DOHH2 (cell line): ENCODE results near the gene SH2D6.

Experiments
- H3F3A ChIP-seq: fragments of 200-600 bp; sonication (generic), shearing (Covaris generic); 2 replicates; pipeline ENCODE4 v1.6.0; 2016; ENCODE audit warnings: antibody characterized with exemption, mild to moderate bottlenecking; ENCODE audit not compliant: control insufficient read depth, insufficient read depth
- H3K27ac ChIP-seq: fragments of 200-600 bp; sonication (generic); 2 replicates; pipeline ENCODE4 v1.5.1; 2014; ENCODE audit warnings: low read depth, mild to moderate bottlenecking, low read length, moderate library complexity
- H3K27me3 ChIP-seq: fragments of 200-600 bp; sonication (generic); 2 replicates; pipeline ENCODE4 v1.6.1; 2014; ENCODE audit warnings: mild to moderate bottlenecking, low read length, mixed read lengths; ENCODE audit not compliant: control insufficient read depth
- H3K36me3 ChIP-seq: fragments of 200-600 bp; sonication (generic); 2 replicates; pipeline ENCODE4 v1.6.1; 2014; ENCODE audit warnings: mild to moderate bottlenecking, low read length, moderate library complexity, mixed read lengths; ENCODE audit not compliant: control insufficient read depth
- H3K4me1 ChIP-seq: fragments of 200-600 bp; sonication (generic); 2 replicates; pipeline ENCODE4 v1.6.1; 2014; ENCODE audit warnings: mild to moderate bottlenecking, low read length, mixed read lengths; ENCODE audit not compliant: control insufficient read depth
- H3K4me2 ChIP-seq: fragments of 200-600 bp; sonication (generic); 2 replicates; pipeline ENCODE4 v1.6.0; 2014; ENCODE audit warnings: mild to moderate bottlenecking, low read length, moderate library complexity
- H3K4me3 ChIP-seq: fragments of 200-600 bp; sonication (generic); 2 replicates; pipeline ENCODE4 v1.5.1; 2014; ENCODE audit warnings: mild to moderate bottlenecking, low read length, mixed read lengths
- H3K79me2 ChIP-seq: fragments of 200-600 bp; sonication (generic); 2 replicates; pipeline ENCODE4 v1.6.1; 2014; ENCODE audit warnings: mild to moderate bottlenecking, low read length, mixed read lengths; ENCODE audit not compliant: control insufficient read depth
- H3K9me2 ChIP-seq: fragments of 200-600 bp; sonication (generic); replicated peaks from 2 replicates; pipeline ENCODE4 v1.6.1; 2014; ENCODE audit warnings: mild to moderate bottlenecking, low read length, mixed read lengths; ENCODE audit not compliant: control insufficient read depth
- H3K9me3 ChIP-seq: fragments of 200-600 bp; sonication (generic); 2 replicates; pipeline ENCODE4 v1.6.1; 2014; ENCODE audit warnings: antibody characterized with exemption, low read length, mixed read lengths; ENCODE audit not compliant: control insufficient read depth, insufficient read depth
- H4K20me1 ChIP-seq: fragments of 200-600 bp; sonication (generic); 2 replicates; pipeline ENCODE4 v1.6.0; 2014; ENCODE audit warnings: low read depth, mild to moderate bottlenecking, antibody characterized with exemption, low read length, moderate library complexity; ENCODE audit not compliant: control insufficient read depth, insufficient read depth
- CTCF ChIP-seq: fragments of 200-600 bp; sonication (generic); IDR thresholded peaks from one replicate; pipeline ENCODE4 v1.5.1; 2014; ENCODE audit warnings: antibody characterized with exemption, mild to moderate bottlenecking, low read depth, low read length; ENCODE audit not compliant: poor library complexity, severe bottlenecking
- EZH2phosphoT487 ChIP-seq: fragments of 200-600 bp; sonication (generic); IDR thresholded peaks from 2 replicates; pipeline ENCODE4 v1.6.1; 2017; ENCODE audit warnings: borderline replicate concordance, mild to moderate bottlenecking, antibody characterized with exemption, low read length, moderate library complexity, mixed read lengths

Gene SH2D6

GRCh38 chr2:85423525-85423924, 5.0 kb downstream of the SH2D6 start:
- Histone ChIP-seq H3K27me3 (no peaks in the 10 kb centered on the region), H3F3A (peaks cover 5% of the 10 kb centered on the region), H3K4me3 (no peak overlapping the region), H3K4me1 (peaks cover 25% of the 10 kb centered on the region), H3K27ac (no peak overlapping the region), H3K79me2 (peaks cover 6% of the 10 kb centered on the region), H3K4me2 (no peak overlapping the region), H4K20me1 (no peaks in the 10 kb centered on the region), H3K36me3 (no peaks in the 10 kb centered on the region), H3K9me2 (no peaks in the 10 kb centered on the region), H3K9me3 (no peaks in the 10 kb centered on the region)
- no peak for TF ChIP-seq EZH2phosphoT487
- no peak for TF ChIP-seq CTCF

GRCh38 chr2:85425588-85425987, 7.1 kb downstream of the SH2D6 start:
- Histone ChIP-seq H3K27ac (no peak overlapping the region), H3K4me3 (no peak overlapping the region), H3F3A (no peaks in the 10 kb centered on the region), H3K36me3 (no peaks in the 10 kb centered on the region), H3K27me3 (no peaks in the 10 kb centered on the region), H3K9me3 (no peaks in the 10 kb centered on the region), H4K20me1 (no peaks in the 10 kb centered on the region), H3K4me2 (no peak overlapping the region), H3K4me1 (peaks cover 6% of the 10 kb centered on the region), H3K9me2 (no peaks in the 10 kb centered on the region), H3K79me2 (no peaks in the 10 kb centered on the region)
- TF ChIP-seq CTCF, result no peak
- no peak for TF ChIP-seq EZH2phosphoT487

- Histone ChIP-seq H3K4me2 (no peak overlapping the region), H3F3A (no peaks in the 10 kb centered on the region), H3K9me3 (no peaks in the 10 kb centered on the region), H3K27ac (no peak overlapping the region), H3K36me3 (no peaks in the 10 kb centered on the region), H3K4me3 (no peak overlapping the region), H3K4me1 (peaks cover 6% of the 10 kb centered on the region; the same call in 1 of the 2 replicates), H4K20me1 (no peaks in the 10 kb centered on the region), H3K27me3 (no peaks in the 10 kb centered on the region), H3K79me2 (no peaks in the 10 kb centered on the region), H3K9me2 (no peaks in the 10 kb centered on the region)
- no peak for TF ChIP-seq EZH2phosphoT487
- no peak for TF ChIP-seq CTCF
These were observed 8.9 kb downstream of the SH2D6 start for GRCh38 chr2:85427300-85427835.
